GM18498 (cell line): ENCODE measurements around the gene MAN1A1.
"Not testable (repeated sequence)": the region's sequence is repeated elsewhere in the genome, so short reads cannot be mapped to it uniquely, and the experiment has no call there.

Experiments
- ATAC-seq: cut with Tn5 transposase; IDR thresholded peaks from one replicate; pipeline ENCODE4 v1.9.1; 2021; ENCODE audit warnings: mild to moderate bottlenecking, moderate library complexity; ENCODE audit not compliant: unreplicated experiment

The MAN1A1 gene

GRCh38 chr6:119174085-119174445 lies 175.5 kb downstream of the MAN1A1 start:
- ATAC-seq = no peak

DNA sequence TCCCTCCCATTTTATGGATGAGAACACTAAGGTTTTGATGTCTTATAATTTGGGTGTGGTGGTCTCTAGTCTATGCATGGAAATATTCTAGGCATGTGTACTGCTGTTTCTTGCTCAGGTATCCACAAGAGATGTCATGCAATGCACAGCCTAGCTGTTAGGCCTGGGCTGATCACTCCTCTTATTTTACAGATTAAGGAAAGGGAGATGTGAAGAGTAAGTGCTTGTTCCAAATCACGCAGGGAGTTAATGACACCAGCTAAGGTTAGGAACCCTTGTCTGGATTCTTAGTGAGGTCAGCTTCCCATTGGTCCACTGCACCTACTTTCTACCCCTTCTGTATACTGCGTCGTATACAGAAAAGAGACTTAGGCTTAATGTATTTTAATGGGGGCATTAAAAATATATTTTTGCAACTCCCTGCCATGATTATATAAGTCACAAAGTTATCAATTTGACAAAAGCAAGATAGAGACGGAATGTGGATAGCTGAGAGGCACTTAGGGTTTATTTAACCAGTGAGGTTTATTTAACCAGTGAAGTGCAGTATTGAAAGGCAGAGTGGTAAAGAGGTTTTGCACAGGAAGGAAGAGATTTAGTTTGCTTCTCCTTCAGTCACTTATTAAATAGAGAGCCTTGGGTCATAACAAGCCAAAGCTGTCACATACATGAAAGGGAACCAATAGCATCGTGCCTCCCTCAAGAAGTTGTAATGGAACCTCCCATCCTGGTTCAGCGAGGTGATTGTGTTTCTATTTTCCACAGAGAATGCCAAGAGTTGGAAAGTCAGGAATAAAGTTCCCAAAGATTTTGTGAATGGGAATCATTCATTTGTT lies 176.1 kb downstream of the MAN1A1 start:
- no peak for ATAC-seq

DNA sequence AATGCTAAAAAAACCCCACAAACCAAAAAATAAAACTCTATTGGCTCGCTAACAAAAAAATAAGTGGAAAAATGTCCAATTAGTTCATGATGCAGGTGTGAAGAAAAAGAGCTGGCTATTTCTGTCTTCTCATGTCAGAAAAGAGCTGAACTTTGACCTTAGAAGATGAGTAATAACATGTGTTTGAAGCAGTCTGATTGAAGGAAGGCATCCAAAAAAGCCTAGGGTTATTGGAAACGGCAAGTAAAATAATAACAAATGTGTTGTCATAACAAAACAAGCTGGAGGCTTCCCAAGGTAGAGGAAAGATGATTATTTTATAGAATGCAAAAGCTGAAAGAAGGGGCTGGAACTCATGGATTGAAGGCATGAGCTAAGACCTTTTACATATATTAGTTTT lies 176.7 kb downstream of the MAN1A1 start:
- ATAC-seq = peak; percentile 27

DNA sequence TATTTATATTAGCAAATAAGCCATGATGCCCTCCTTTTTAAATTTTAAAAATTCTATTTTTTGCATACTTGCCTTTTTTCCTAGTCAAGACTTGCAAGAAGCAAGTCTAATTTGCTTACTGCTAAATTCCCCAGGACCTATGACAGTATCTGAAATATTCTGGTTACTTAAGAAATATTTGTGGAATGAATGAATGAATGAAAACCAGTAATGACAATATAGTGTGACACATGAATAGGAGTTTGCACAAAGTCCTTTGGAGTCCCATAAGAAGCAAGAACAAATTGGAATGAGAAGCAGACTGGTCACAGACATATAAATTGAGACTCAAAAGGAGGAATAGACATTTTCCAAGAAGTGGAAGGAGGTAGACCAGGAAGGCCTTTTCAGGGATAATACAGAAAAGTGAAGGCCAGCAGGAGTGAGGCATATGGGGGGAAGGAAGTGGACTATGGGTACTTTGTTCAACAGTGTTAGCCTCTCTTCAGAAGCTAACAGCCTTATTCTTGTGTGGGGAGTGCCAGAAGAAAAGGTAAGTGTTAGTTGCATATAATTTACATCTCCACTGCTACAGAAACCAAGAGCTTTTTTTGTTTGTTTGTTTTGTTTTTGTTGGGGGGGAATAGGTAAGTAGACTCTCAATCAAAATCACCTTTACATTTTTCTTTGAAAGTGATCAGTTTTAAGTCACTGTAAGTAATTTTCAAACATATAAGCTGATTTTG lies 177.5 kb downstream of the MAN1A1 start:
- ATAC-seq = peak; percentile 51

- ATAC-seq = no peak
These were observed 178.3 kb downstream of the MAN1A1 start for GRCh38 chr6:119171088-119171841.

DNA sequence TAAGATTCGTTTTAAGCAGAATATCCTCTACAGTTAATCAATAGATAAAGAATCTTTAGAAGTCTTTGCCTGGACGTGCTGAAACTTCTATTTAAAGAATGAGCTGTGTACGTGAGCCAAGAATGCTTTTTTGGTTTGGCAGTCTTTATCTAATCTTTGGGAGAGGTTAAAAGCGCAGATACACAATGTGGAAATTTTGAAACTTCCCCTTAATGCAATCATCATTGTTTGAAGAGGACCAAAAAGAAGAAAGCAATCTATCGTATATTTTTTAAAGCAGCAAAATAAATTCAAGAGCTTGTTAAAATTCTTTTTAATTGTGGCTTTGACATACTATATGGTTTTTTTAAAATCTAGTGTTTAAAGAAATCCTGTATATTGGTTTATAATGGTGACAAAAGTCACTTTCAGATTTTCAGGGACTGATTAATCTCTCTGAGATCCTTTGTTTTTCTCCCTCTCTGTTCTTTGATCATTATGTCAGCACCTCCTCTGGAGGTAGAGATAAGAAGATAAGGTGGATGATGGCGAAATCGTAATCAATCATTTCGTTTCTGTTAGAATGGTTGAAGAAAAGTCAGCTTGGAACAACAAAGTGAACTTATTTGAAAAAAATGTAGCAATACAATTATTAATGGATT lies 179.0 kb downstream of the MAN1A1 start:
- ATAC-seq = no peak

- no peak for ATAC-seq
These were observed 179.5 kb downstream of the MAN1A1 start for GRCh38 chr6:119170103-119170446.

DNA sequence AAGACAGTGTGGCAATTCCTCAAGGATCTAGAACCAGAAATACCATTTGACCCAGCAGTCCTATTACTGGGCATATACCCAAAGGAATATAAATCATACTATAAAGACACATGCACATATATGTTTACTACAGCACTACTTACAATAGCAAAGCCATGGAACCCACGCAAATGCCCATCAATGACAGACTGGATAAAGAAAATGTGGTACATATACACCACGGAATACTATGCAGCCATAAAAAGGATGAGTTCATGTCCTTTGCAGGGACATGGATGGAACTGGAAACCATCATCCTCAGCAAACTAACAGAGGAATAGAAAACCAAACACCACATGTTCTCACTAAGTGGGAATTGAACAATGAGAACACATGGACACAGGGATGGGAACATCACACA lies 180.2 kb downstream of the MAN1A1 start:
- not testable (repeated sequence) for ATAC-seq

DNA sequence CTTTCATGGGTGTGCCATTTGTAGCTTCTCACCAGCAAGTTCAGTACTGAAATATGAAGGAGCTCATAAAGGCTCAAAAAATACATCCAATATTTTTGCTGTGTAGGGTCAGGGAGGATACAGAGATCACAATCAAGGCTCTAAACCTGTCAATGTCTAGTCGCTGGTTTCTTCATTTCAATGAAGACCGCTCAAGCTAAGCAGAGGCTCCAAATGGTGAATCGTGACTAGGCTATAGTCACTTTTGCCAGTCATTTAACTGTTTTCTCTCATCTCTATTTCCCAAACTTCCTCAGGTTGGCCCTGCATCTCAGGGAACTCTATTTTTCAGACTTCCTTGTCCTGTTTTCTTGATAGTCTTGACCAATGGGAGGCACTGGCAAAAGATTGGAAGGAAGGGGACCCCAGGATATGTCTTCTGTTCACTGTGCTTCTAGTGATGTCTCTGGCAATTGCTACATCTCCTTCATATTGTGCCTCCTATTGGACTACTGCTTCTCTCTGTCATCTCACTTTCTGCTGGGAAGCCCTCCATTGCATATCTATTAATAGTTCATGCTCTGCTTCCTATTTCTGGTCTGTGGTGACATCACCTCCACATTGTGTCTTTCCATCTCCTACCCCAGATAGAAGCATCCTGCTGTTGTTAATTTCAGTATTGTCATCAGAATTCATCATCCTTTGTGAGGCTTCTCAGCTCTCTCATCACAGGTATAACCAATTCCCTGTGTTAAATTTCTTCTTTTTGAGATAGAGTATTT lies 183.4 kb downstream of the MAN1A1 start:
- ATAC-seq = no peak

- ATAC-seq = no peak
These were observed 186.6 kb downstream of the MAN1A1 start for GRCh38 chr6:119163006-119163405.

DNA sequence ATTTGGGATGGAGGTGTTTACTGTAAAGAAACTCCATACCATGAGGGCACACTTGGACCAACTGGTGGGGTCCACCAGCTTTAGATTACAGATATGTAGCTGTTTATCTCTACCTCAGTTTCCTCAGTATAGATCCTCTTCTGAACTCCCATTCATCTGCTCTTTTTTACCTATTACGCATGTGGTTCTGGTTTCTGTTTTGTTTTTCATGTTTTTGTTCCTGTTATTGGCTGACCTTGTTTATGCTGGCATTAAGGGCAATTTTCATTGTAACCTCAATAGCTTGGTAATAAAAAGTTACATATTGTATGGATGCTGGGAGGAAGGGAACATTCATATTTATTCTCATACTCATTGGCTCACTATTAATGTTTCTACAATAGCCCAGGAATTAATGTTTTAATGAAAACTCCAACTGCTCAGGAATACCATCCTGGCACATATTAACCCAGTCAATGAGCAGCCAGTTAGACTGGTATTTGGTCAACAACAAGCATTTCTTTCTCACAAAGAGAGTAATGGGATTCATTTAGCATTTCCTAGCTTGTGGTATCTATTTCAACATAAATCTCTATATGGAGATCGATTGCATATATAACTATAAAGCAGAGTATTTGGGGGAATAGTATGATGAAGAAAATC lies 187.3 kb downstream of the MAN1A1 start:
- peak; percentile 83 for ATAC-seq

DNA sequence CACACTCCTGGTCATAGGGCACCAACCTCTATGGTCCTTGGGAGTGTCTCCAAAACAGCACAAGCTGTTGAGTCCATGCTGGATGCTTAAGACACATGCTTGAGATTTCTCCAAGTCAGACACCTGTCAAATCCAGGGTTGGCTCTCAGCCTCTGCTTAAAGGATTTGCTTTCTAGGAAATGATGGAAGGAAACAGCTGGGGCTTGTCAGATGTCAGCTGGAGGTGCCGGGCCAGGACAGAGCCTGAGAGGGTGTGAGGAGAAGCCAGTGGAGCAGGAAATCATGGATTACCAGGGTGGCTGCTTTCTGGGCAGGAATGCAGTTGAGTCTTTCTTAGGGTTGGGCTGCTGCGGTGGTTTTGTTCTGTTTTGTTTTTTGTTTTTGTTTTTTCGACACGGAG lies 188.1 kb downstream of the MAN1A1 start:
- no peak for ATAC-seq

GRCh38 chr6:119160911-119161310 lies 188.7 kb downstream of the MAN1A1 start:
- ATAC-seq = no peak

- ATAC-seq = no peak
These were observed 191.3 kb downstream of the MAN1A1 start for GRCh38 chr6:119158057-119158848.

DNA sequence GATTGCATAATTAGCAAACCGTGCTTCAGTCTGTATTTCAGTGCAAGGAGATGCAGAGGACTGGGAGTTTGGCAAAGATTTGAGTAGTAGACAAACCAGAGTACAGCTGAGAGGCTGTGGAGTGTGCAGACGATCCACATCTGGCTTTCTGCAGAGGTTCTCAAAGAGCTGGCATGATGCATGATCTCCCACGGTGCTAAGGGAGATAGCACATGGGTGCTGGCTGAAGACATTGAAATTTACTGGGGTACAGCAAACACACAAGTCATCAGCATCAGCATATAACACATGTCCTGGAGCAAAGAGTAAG lies 192.1 kb downstream of the MAN1A1 start:
- no peak for ATAC-seq

DNA sequence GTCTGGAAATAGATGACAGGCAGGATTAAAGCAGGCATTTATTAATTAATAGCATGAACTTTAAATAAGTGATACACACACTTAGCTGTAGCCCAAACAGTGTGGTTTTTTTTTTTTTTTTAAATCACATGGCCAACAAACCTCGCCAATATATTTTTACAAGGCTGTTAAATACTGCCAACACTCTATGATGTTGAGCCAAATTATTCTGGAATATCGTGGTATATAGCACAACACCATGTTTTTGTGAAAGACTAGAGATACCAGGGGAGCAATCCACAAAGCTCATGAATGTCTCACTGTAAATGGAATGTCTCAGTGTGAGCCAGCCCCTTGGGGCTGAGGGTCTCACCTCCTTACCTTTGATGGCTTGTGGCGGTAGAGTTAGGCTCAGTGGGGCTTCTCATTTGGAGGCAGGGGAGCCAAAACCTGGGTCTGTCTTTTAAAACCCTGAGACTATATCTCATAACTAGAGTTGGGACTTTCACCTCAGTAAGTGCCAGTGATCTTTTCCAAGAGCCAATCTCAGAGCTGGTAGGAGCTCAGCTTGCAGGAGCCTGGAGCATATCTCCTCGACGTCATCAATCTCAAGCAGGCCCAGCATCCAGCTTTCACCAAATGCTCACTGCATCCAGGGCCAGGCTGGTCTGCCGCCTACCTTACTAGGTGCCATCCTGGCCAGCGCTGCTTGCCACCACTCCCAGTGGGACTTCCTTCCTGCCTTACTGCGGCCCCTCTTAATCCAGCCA lies 192.6 kb downstream of the MAN1A1 start:
- ATAC-seq = no peak

GRCh38 chr6:119156082-119156481 lies 193.5 kb downstream of the MAN1A1 start:
- not testable (repeated sequence) for ATAC-seq

- ATAC-seq = no peak
These were observed 197.4 kb downstream of the MAN1A1 start for GRCh38 chr6:119152187-119152586.
